ENCODE data around the gene FLRT1. TPM values are rescaled to one million over a fixed set of nuclear protein-coding genes. Genes with fewer than 3 reads are reported as not detected.

Gene FLRT1
- total RNA-seq, 1 donor from 2014 or later = 0.54 TPM

GRCh38 chr11:64053699-64054098 lies 18.0 kb downstream of the FLRT1 start:
- DNase-seq (ENCODE audit: extremely low spot score, unreplicated experiment) = no peak
- Mint-ChIP-seq H3K9me3 (ENCODE audit: unreplicated experiment) (no peaks in the 10 kb centered on the region), H3K27me3 (ENCODE audit: unreplicated experiment) (no peaks in the 10 kb centered on the region), H3K36me3 (ENCODE audit: unreplicated experiment) (no peaks in the 10 kb centered on the region), H3K4me3 (ENCODE audit: unreplicated experiment) (no peak overlapping the region), H3K4me1 (ENCODE audit: unreplicated experiment) (no peaks in the 10 kb centered on the region), H3K27ac (ENCODE audit: unreplicated experiment) (no peak overlapping the region)
- no peak for TF ChIP-seq CTCF (IDR thresholded peaks at IDR 0.05)

- Mint-ChIP-seq H3K4me1 (ENCODE audit: unreplicated experiment) (no peaks in the 10 kb centered on the region), H3K36me3 (ENCODE audit: unreplicated experiment) (no peaks in the 10 kb centered on the region), H3K9me3 (ENCODE audit: unreplicated experiment) (no peaks in the 10 kb centered on the region), H3K4me3 (ENCODE audit: unreplicated experiment) (no peak overlapping the region), H3K27ac (ENCODE audit: unreplicated experiment) (no peak overlapping the region), H3K27me3 (ENCODE audit: unreplicated experiment) (no peaks in the 10 kb centered on the region)
- no peak for DNase-seq (ENCODE audit: extremely low spot score, unreplicated experiment)
- TF ChIP-seq CTCF (IDR thresholded peaks at IDR 0.05) = no peak
Observed at GRCh38 chr11:64055077-64055476, 19.3 kb downstream of the FLRT1 start.

- no peak for DNase-seq (ENCODE audit: extremely low spot score, unreplicated experiment)
- H3K36me3 Mint-ChIP-seq (ENCODE audit: unreplicated experiment) = no peaks in the 10 kb centered on the region
- no peak overlapping the region for H3K27ac Mint-ChIP-seq (ENCODE audit: unreplicated experiment)
- TF ChIP-seq CTCF (IDR thresholded peaks at IDR 0.05) = no peak
- no peaks in the 10 kb centered on the region for H3K9me3 Mint-ChIP-seq (ENCODE audit: unreplicated experiment)
- H3K4me1 Mint-ChIP-seq (ENCODE audit: unreplicated experiment) = peaks cover 5% of the 10 kb centered on the region
- H3K27me3 Mint-ChIP-seq (ENCODE audit: unreplicated experiment) = no peaks in the 10 kb centered on the region
- H3K4me3 Mint-ChIP-seq (ENCODE audit: unreplicated experiment) = no peak overlapping the region
Observed at GRCh38 chr11:64056213-64056785, 20.6 kb downstream of the FLRT1 start.

- Mint-ChIP-seq H3K27me3 (ENCODE audit: unreplicated experiment) (no peaks in the 10 kb centered on the region), H3K9me3 (ENCODE audit: unreplicated experiment) (no peaks in the 10 kb centered on the region), H3K27ac (ENCODE audit: unreplicated experiment) (no peak overlapping the region), H3K36me3 (ENCODE audit: unreplicated experiment) (no peaks in the 10 kb centered on the region), H3K4me3 (ENCODE audit: unreplicated experiment) (no peak overlapping the region), H3K4me1 (ENCODE audit: unreplicated experiment) (peaks cover 5% of the 10 kb centered on the region)
- no peak for DNase-seq (ENCODE audit: extremely low spot score, unreplicated experiment)
- no peak for TF ChIP-seq CTCF (IDR thresholded peaks at IDR 0.05)
Observed at GRCh38 chr11:64056861-64057260, 21.1 kb downstream of the FLRT1 start.

- no peak for DNase-seq (ENCODE audit: extremely low spot score, unreplicated experiment)
- Mint-ChIP-seq H3K4me1 (ENCODE audit: unreplicated experiment) (peaks cover 5% of the 10 kb centered on the region), H3K36me3 (ENCODE audit: unreplicated experiment) (no peaks in the 10 kb centered on the region), H3K27me3 (ENCODE audit: unreplicated experiment) (no peaks in the 10 kb centered on the region), H3K4me3 (ENCODE audit: unreplicated experiment) (no peak overlapping the region), H3K27ac (ENCODE audit: unreplicated experiment) (no peak overlapping the region), H3K9me3 (ENCODE audit: unreplicated experiment) (no peaks in the 10 kb centered on the region)
- no peak for TF ChIP-seq CTCF (IDR thresholded peaks at IDR 0.05)
Observed at GRCh38 chr11:64057890-64058289, 22.2 kb downstream of the FLRT1 start.

Measured in osteocyte (in vitro differentiated cells).